ENCODE data around the gene SUB1.
"Not testable (repeated sequence)": the region's sequence is repeated elsewhere in the genome, so short reads cannot be mapped to it uniquely, and the experiment has no call there.

Gene SUB1

GRCh38 chr5:32552936-32553335 is 32.4 kb upstream of the SUB1 start:
- TF ChIP-seq JUND (IDR thresholded peaks at IDR 0.05; ENCODE audit: low read depth), result no peak
- in situ Hi-C loops (cut with HindIII; ENCODE audit: low pct_unique_long_range_greater_than_20kb, low sequenced_read_pairs), result no loop called here

GRCh38 chr5:32554181-32554780 is 31.1 kb upstream of the SUB1 start:
- in situ Hi-C loops (cut with HindIII; ENCODE audit: low pct_unique_long_range_greater_than_20kb, low sequenced_read_pairs), result not testable (repeated sequence)

More at GRCh38 chr5:32552936-32553335, 32.4 kb upstream of the SUB1 start:
- no peak for DNase-seq (ENCODE audit: low read depth in 1 of 2, low spot score in 1 of 2)

GRCh38 chr5:32556543-32556942 is 28.8 kb upstream of the SUB1 start:
- in situ Hi-C loops (cut with HindIII; ENCODE audit: low pct_unique_long_range_greater_than_20kb, low sequenced_read_pairs), result not testable (repeated sequence)

More at GRCh38 chr5:32554181-32554780, 31.1 kb upstream of the SUB1 start:
- DNase-seq (ENCODE audit: low read depth in 1 of 2, low spot score in 1 of 2), result not testable (repeated sequence)

GRCh38 chr5:32559411-32559810 is 25.9 kb upstream of the SUB1 start:
- no peak for TF ChIP-seq JUND (IDR thresholded peaks at IDR 0.05; ENCODE audit: low read depth)
- in situ Hi-C loops (cut with HindIII; ENCODE audit: low pct_unique_long_range_greater_than_20kb, low sequenced_read_pairs), result no loop called here
- DNase-seq (ENCODE audit: low read depth in 1 of 2, low spot score in 1 of 2), result no peak

More at GRCh38 chr5:32556543-32556942, 28.8 kb upstream of the SUB1 start:
- DNase-seq (ENCODE audit: low read depth in 1 of 2, low spot score in 1 of 2), result not testable (repeated sequence)

- no peak for DNase-seq (ENCODE audit: low read depth in 1 of 2, low spot score in 1 of 2)
- in situ Hi-C loops (cut with HindIII; ENCODE audit: low pct_unique_long_range_greater_than_20kb, low sequenced_read_pairs), result no loop called here
- no peak for TF ChIP-seq JUND (IDR thresholded peaks at IDR 0.05; ENCODE audit: low read depth)
Observed at GRCh38 chr5:32559921-32560320, 25.4 kb upstream of the SUB1 start.

- in situ Hi-C loops (cut with HindIII; ENCODE audit: low pct_unique_long_range_greater_than_20kb, low sequenced_read_pairs), result no loop called here
- TF ChIP-seq JUND (IDR thresholded peaks at IDR 0.05; ENCODE audit: low read depth), result no peak
- DNase-seq (ENCODE audit: low read depth in 1 of 2, low spot score in 1 of 2), result no peak
Observed at GRCh38 chr5:32562056-32562455, 23.3 kb upstream of the SUB1 start.

- TF ChIP-seq JUND (IDR thresholded peaks at IDR 0.05; ENCODE audit: low read depth), result no peak
- no peak for DNase-seq (ENCODE audit: low read depth in 1 of 2, low spot score in 1 of 2)
- in situ Hi-C loops (cut with HindIII; ENCODE audit: low pct_unique_long_range_greater_than_20kb, low sequenced_read_pairs), result no loop called here
Observed at GRCh38 chr5:32562843-32563242, 22.5 kb upstream of the SUB1 start.

GRCh38 chr5:32563614-32564013 is 21.7 kb upstream of the SUB1 start:
- no peak for TF ChIP-seq JUND (IDR thresholded peaks at IDR 0.05; ENCODE audit: low read depth)
- in situ Hi-C loops (cut with HindIII; ENCODE audit: low pct_unique_long_range_greater_than_20kb, low sequenced_read_pairs), result no loop called here
- peak in 1 of 2 experiments; percentile 23 for DNase-seq (ENCODE audit: low read depth in 1 of 2, low spot score in 1 of 2)

GRCh38 chr5:32565145-32565544 is 20.2 kb upstream of the SUB1 start:
- no peak for DNase-seq (ENCODE audit: low read depth in 1 of 2, low spot score in 1 of 2)
- TF ChIP-seq JUND (IDR thresholded peaks at IDR 0.05; ENCODE audit: low read depth), result no peak
- in situ Hi-C loops (cut with HindIII; ENCODE audit: low pct_unique_long_range_greater_than_20kb, low sequenced_read_pairs), result no loop called here

GRCh38 chr5:32566319-32567111 is 18.8 kb upstream of the SUB1 start:
- in situ Hi-C loops (cut with HindIII; ENCODE audit: low pct_unique_long_range_greater_than_20kb, low sequenced_read_pairs), result no loop called here
- DNase-seq (ENCODE audit: low read depth in 1 of 2, low spot score in 1 of 2), result no peak
- no peak for TF ChIP-seq JUND (IDR thresholded peaks at IDR 0.05; ENCODE audit: low read depth)

- TF ChIP-seq JUND (IDR thresholded peaks at IDR 0.05; ENCODE audit: low read depth), result no peak
- in situ Hi-C loops (cut with HindIII; ENCODE audit: low pct_unique_long_range_greater_than_20kb, low sequenced_read_pairs), result no loop called here
- no peak for DNase-seq (ENCODE audit: low read depth in 1 of 2, low spot score in 1 of 2)
Observed at GRCh38 chr5:32571128-32571527, 14.2 kb upstream of the SUB1 start.

- no peak for TF ChIP-seq JUND (IDR thresholded peaks at IDR 0.05; ENCODE audit: low read depth)
- in situ Hi-C loops (cut with HindIII; ENCODE audit: low pct_unique_long_range_greater_than_20kb, low sequenced_read_pairs), result no loop called here
- no peak for DNase-seq (ENCODE audit: low read depth in 1 of 2, low spot score in 1 of 2)
Observed at GRCh38 chr5:32572778-32573480, 12.4 kb upstream of the SUB1 start.

- in situ Hi-C loops (cut with HindIII; ENCODE audit: low pct_unique_long_range_greater_than_20kb, low sequenced_read_pairs), result not testable (repeated sequence)
Observed at GRCh38 chr5:32573481-32573854, 11.9 kb upstream of the SUB1 start.

More at GRCh38 chr5:32573481-32573854, 11.9 kb upstream of the SUB1 start:
- DNase-seq (ENCODE audit: low read depth in 1 of 2, low spot score in 1 of 2), result not testable (repeated sequence)
